BE2C (cell line): ENCODE measurements around the gene CBS.
"Not testable (repeated sequence)": the region's sequence is repeated elsewhere in the genome, so short reads cannot be mapped to it uniquely, and the experiment has no call there.

ENCODE experiments used
- DNase-seq: peaks from one replicate; pipeline ENCODE4 v3.0.0-alpha.2; 2020
- H3K27me3 ChIP-seq: fragments of 250-450 bp; sonication (Bioruptor Pico); 2 replicates; pipeline ENCODE4 v1.5.1; 2020; ENCODE audit warnings: mild to moderate bottlenecking
- H3K36me3 ChIP-seq: fragments of 250-450 bp; sonication (Bioruptor Pico); 2 replicates; pipeline ENCODE4 v1.5.1; 2020; ENCODE audit warnings: mild to moderate bottlenecking
- H3K4me1 ChIP-seq: fragments of 250-450 bp; sonication (Bioruptor Pico); 2 replicates; pipeline ENCODE4 v1.5.1; 2020
- H3K4me3 ChIP-seq: 2 replicates; pipeline ENCODE4 v1.5.1; 2011; ENCODE audit warnings: low read depth, low read length
- H3K9me3 ChIP-seq: fragments of 250-450 bp; sonication (Bioruptor Pico); 2 replicates; pipeline ENCODE4 v1.5.1; 2020

The CBS gene

DNA sequence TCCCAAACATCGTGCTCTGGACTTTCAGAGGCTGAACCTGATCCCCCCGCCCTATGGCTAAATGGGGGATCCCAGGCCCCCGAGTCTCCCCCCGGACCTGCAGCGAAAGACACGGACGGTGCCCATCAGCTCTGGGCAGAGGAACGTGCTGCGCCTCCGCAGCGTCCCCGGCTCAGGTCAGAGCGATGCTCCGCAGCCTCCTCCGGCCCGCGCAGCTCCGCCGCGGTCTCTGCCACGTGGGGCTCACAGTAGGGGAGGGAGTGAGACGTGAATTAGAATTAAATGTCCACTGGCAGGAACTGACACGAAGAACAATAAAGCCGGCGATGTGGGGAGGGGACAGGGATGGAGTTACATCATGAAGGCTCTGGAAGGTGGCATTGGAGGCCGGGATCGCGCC is 1.0 kb upstream of the CBS start:
- not testable (repeated sequence) for DNase-seq, H3K4me1 ChIP-seq, H3K4me3 ChIP-seq, H3K27me3 ChIP-seq, H3K9me3 ChIP-seq, H3K36me3 ChIP-seq

DNA sequence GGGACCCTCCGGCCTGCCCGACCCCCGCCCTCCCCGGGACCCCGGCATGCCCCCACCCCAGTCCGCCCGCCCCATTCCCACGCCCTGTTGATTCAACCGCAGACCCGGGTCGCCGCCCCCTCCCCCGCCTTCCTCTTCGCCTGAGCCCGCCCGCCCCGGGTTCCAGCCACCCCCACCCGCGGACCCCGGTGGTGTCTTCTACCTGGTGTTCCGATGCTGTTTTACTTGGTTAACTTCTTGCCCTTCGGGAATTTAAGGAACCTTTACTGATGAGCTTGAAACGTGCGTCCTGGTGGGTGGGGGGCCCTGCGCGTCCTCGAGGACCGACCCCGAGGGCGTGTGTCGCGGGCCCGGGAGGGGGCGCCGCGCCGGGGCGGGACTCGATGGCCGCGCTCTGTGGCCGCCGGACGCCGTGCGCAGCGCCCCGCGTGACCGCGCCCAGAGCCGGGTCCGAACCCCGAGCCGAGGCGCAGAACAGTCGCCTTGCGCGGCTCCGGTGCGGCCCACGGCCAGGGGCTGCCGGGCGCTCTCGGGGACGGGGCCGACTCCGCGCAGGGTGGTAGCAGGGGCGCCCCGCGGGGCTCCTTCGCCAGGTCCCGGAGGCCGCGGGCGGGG is 495 bp upstream of the CBS start:
- H3K27me3 ChIP-seq, H3K4me1 ChIP-seq, H3K36me3 ChIP-seq, H3K4me3 ChIP-seq, H3K9me3 ChIP-seq, DNase-seq: not testable (repeated sequence)

DNA sequence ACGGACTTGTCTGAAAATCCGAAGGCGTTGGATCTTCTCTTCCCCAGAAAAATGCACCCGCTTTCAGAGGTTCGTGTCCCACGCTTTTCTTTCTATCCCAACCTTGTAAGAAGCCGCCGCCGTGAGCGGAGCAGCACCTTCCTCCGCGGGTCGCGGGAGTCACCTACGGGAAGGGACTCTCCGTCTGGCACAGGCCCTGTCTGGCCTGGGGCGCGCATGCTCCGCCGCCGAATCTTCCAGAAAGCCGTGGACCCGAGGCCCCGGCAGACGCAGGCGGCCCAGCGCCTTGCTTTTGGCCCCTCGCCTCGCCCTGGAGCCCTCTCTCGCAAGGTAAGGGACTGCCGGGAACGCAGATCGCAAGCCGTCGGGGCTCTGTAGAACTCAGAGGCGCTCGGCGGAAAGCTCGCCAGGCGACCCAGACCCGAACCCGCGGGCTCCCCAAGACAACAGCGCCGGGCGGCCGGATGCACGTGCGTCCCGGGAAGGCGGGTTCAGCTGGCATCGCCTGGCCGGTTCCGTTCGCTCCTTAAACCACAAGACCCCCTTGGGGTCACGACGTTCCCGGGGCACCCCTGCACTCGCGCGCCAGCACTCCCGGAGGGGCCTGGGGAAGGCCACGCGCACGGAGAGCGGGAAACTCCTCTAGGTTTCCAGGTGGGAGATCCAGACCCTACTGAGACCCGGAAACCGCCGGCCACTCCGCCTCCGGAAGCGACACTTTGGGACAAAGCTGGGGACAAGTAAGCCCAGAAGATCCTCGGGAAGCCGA is 1.1 kb downstream of the CBS start:
- DNase-seq, H3K9me3 ChIP-seq, H3K36me3 ChIP-seq, H3K4me1 ChIP-seq, H3K27me3 ChIP-seq, H3K4me3 ChIP-seq: not testable (repeated sequence)

DNA sequence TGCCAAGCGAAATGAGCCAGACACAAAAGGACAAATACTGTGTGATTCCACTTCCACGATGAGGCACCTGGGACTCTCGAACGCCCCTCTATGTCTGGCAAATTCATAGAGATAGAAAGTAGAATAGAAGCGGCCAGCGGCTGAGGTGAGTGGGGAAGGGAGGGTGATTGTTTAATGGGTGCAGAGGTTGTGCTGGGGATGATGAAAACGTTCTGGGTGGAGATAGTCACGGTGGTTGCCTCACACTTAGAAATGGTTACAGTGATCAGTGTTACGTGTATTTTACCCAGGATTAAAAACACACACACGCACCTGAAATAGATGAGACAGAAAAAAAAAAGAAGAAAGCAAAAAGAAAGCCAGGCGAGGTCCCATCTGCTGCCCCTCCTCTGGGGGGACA is 2.9 kb downstream of the CBS start:
- not testable (repeated sequence) for H3K4me3 ChIP-seq, H3K36me3 ChIP-seq, H3K9me3 ChIP-seq

DNA sequence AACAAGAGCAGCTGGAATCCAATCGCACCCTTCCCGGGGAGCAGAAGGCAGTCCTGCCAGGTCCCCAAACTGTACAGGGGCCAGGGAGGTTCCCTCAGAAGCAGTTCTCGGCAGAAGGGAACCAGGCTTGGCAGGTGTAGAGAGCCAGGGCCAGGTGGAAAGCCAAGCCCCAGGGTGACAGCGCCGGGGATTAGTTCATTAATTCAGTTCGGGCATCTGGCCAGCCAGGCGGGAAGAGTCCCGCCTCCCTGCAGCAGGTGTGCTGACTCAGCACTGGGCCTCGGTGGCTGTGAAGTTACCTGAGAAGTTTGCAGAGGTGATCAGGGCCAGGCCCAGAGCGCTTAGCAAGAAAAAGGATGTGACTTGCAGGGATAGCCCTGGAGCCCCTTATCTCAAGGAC is 6.0 kb downstream of the CBS start:
- H3K4me3 ChIP-seq, H3K27me3 ChIP-seq, DNase-seq, H3K9me3 ChIP-seq, H3K4me1 ChIP-seq, H3K36me3 ChIP-seq: not testable (repeated sequence)

More for the DNA sequence above, 2.9 kb downstream of the CBS start:
- not testable (repeated sequence) for H3K4me1 ChIP-seq, H3K27me3 ChIP-seq, DNase-seq

DNA sequence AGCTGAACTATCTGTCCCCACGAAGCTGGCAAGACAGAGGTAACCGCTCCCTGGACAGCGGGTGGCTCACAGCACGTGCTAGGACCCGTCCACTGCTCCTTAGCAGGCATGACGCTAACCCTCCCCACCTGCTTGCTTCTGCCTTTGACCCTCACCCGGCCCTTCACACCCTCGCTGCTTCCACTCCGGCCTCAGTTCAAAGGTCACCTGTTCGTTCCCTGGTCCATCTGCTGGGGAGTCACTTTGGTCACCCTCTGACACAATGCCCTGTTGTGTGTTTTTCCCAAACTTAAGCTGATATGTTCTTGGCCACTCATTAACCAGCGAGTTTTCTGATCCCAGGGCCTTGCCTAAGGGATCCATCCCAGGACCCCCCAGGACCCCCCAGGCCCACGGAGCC is 7.6 kb downstream of the CBS start:
- DNase-seq, H3K4me3 ChIP-seq, H3K9me3 ChIP-seq, H3K4me1 ChIP-seq, H3K27me3 ChIP-seq, H3K36me3 ChIP-seq: not testable (repeated sequence)

DNA sequence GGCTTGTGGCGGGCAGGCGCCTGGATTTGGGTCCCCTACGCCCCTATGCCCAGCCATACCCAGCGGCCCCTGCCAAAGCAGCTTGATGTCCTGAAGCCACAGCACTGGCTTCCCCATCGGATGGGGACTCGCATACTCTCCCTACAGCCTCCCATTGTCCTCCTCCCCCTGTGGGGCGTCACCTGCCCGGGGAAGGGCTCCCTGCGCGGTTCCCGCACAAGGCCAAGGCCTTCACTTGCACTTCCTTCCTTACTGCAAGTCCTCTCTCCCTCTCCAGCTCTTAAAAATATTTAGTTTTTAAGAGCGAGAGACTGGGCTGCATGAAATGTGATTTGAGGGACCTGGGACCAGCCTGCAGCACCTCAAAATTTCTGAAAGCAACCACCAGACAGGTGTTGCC is 8.9 kb downstream of the CBS start:
- H3K9me3 ChIP-seq, H3K36me3 ChIP-seq, H3K27me3 ChIP-seq, DNase-seq, H3K4me1 ChIP-seq, H3K4me3 ChIP-seq: not testable (repeated sequence)

DNA sequence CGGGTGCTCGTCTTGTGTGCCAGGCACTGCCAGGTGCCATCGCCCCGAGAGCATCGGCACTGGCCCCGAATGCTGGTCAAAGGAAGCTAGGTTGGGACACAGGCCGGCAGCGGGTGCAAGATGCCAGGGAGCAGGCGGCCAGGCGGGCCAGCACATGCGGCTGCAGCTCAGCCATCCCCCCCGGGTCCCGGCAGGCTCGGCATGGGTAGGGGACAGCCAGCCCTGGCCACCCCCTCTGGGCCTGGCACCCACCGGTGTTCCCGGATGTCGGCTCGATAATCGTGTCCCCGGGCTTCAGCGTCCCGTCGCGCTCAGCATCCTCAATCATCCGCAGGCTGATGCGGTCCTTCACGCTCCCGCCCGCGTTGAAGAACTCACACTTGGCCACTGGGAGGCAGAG is 9.6 kb downstream of the CBS start:
- not testable (repeated sequence) for H3K4me1 ChIP-seq, H3K27me3 ChIP-seq, H3K9me3 ChIP-seq, H3K4me3 ChIP-seq, DNase-seq, H3K36me3 ChIP-seq

DNA sequence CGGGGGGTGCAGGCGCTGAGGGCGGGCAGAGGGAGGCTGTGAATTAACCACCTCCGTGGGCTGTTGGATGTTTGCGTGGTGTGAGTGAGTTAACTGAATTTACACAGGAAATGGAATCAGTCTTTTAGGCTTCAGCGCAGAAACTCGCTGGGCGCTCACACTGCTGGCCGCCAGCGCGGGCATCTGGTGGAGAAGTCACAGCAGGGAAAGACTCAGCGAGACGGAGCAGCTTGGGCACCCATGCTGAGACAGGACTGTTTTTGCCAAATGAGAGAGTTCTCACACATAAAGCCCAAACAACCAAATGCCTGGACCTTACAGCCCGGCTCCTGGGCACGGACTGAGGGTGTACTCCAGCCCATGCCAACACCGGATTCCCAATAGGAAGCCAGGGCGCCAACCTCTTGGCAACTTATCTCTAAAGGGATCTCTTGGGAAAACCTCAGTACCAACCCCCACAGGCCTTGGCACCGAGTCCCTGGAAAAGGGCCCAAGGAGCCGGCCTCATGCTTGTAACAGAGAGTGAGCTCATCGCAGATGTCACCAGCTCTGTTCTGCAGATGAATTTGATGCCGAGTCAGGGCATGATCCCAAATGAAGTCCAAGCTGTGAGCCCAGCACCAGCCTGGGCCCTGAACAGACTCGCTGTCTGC is 11.2 kb downstream of the CBS start:
- not testable (repeated sequence) for H3K27me3 ChIP-seq, H3K4me3 ChIP-seq, H3K36me3 ChIP-seq, H3K4me1 ChIP-seq, H3K9me3 ChIP-seq, DNase-seq

DNA sequence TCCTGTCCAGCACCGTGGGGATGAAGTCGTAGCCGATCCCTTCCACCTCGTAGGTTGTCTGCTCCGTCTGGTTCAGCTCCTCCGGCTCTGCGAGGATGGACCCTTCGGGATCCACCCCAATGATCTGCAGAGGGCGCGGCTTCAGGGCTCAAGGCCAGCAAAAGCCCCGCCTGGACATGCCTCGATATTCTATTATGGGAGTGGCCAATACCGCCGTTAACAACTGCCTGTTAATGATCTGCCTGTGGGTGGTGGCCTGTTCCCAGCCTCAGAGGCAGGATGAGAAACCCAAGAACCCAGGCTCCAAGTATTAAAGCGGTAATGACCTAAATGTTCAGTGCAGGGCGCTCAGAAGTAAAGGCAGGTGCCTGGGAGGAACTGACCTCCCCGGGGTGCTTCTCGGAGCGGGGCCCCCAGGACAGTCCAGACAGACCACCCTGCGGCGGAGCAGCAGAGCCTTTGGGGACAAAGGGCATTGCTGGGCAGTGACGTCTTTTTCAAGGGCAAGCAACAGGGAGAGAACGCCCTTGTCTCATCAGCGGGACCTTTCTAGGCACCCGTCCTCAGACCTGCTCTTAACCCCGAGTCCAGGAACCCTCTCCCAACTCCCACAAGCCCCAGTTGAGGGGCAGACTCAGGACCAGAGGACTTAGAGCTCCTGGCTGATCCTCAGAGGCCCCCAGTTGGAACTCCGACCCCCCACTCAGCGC is 12.5 kb downstream of the CBS start:
- not testable (repeated sequence) for DNase-seq, H3K4me3 ChIP-seq, H3K36me3 ChIP-seq, H3K9me3 ChIP-seq, H3K4me1 ChIP-seq, H3K27me3 ChIP-seq

DNA sequence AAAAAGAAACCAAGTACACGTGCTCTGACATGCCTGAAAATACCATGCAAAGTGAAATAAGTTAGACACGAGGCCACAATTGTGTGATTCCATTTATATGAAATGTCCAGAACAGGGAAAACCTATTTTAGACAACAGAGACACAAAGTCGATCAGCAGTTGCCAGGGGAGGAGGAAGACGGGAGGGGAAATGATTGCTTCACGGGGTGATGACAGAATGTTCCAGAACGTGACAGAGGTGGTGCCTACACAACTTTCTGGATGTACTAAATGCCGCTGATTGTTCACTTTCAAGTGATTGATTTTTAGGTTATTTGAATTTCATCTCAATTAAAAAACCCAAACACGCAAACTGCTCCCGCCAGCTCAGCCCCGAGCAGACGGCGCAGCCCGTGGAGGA is 22.5 kb downstream of the CBS start:
- not testable (repeated sequence) for H3K4me1 ChIP-seq, DNase-seq, H3K4me3 ChIP-seq, H3K27me3 ChIP-seq, H3K9me3 ChIP-seq, H3K36me3 ChIP-seq

DNA sequence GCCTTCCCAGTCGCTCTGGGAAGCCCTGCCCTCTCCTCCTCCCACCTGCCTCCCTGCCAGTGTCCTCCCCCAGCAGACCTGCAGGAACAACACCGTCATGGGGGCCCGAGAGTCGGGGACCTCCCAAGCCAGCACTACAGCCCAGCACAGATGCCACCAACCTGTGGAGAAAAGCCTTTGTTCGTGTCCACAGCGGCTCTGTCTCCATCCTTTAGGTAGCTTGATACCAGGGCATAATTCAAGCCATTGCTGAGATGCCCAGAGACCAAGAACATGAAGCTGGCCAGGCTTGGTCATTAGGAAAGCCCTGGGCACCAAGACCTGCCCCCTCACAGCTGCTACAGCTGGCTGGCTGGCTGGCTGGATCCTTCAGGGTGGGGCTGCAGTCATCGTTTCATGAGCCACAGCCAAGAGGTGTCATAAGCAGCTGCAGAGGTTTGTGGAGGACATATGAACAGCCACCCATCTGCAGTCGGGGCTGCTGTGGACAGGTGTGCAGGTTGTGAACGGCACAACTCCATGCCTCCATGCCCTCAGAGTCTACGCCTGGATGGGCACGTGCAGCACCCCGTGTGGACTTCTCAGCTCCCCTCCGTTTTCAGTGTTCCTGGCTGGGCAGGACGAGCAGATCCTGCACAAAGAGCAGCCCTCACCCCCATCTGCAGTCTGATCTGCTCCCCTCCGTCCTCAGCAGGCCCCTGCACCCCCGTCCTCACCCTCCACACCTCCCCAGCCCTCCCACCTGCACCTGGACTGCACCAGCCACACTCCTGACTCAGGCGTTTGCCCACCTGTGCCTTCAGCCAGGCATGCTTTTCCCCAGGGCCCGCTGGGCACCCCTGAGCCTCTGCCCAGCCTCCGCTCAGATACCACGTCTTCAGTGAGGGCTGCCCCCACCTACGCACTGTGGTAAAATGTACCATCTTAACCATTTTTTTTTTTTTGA is 29.5 kb downstream of the CBS start:
- not testable (repeated sequence) for H3K4me3 ChIP-seq, H3K9me3 ChIP-seq, H3K27me3 ChIP-seq, H3K36me3 ChIP-seq, H3K4me1 ChIP-seq, DNase-seq

DNA sequence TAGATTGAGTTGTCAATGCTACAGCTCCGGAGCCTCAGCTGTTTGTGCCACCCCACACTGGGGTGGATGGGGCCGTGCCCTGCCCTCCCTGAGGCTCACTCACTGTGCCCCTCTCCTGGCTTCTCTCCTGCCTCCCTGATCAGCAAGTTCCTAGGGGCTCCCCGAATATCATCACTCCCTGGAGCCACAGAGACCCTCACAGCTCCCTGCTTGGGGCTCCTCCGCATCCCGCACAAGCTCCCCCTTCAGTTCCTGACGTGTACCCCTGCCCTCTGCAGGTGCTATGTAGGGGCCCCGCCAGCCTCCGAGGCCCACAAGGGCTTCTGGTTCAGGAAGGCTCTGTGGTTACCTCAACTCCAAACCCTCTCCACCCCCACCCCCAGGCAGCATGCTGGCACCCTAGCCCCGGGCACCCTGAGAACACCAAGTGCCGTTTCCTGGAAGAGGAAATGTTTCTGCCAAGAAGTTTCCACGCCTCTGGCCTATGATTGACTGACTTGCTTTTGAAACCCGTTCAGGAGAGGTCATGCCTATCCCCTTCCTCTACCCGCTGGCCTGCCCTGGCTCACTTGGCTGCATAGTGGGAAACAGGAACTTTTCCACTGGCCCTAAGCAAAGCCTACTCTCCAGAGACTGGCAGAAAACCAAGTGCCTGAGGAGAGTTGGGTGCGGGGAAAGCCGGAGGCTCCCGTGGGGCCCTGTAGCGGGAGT is 30.3 kb downstream of the CBS start:
- not testable (repeated sequence) for H3K36me3 ChIP-seq, H3K4me3 ChIP-seq, H3K9me3 ChIP-seq, H3K4me1 ChIP-seq, DNase-seq, H3K27me3 ChIP-seq

DNA sequence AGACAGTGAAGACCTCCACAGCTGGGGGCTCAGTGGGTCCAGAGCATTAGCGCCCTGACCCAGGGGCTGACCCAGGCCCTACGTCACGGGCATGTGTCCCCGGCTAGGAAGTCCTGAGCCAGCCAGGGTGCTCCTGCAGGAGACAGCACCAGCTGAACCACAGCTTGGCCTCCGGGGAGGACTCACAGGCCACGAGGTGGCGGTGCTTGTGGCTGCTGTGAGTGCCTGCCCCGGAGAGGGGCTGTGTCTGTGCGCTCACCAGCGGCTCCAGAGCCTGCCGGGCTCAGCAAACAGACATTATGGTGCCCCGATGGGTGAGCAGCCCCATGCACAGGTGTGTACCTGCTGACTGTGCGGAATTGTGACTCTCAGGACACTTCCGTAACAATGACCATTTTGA is 31.1 kb downstream of the CBS start:
- H3K4me1 ChIP-seq, H3K36me3 ChIP-seq, H3K27me3 ChIP-seq, DNase-seq, H3K9me3 ChIP-seq, H3K4me3 ChIP-seq: not testable (repeated sequence)

DNA sequence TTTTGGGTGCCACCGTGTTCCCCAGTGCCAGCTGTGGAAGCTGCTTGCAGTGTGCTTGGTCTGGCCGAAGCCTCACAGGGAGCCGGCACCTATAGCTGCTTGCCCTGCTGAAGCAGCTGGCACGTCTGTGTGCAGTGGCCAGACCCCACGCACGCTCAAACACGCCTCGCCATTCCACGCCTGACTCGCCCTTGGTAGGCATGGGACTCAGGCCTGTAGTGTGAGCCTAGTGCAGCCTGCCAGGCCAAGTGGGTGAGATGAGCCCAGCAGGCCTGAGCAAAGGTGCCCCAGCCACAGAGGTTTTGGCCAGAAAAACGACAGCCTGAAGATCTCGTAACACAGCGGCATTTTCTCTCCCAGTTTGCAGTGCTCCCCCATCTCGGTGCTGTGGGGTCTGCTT is 32.3 kb downstream of the CBS start:
- not testable (repeated sequence) for H3K36me3 ChIP-seq, H3K9me3 ChIP-seq, H3K4me3 ChIP-seq, H3K4me1 ChIP-seq, H3K27me3 ChIP-seq, DNase-seq
